ENCODE results near the gene SPATA1.
A peak's percentile ranks its signal among the peaks of the same experiment; 100 is the strongest.

Gene SPATA1

DNA sequence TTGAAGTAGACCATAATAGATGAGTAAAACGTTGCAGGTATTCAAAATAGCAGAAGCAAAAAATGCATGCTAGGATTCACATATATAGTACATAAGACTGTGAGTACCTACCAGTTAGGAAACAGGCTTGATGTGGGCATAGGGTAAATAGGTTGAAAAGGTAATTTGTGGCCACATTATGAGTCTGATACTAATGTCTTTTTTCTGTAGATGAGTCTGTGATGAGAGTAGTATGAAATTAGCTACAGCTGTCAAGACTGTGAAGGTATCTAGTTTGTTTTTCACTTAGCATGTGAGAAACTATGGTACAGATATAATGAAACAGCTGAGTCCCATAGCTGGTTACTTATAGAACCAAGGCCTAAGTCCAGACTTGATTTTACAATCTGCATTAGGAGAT is 12.4 kb upstream of the SPATA1 start:
- TF ChIP-seq MYC (IDR thresholded peaks at IDR 0.05; ENCODE audit: low read depth, low read length) (no peak), POLR2A (IDR thresholded peaks at IDR 0.05; ENCODE audit: extremely low read depth, insufficient read length) (no peak)
- TF ChIP-seq, protein P1, sequence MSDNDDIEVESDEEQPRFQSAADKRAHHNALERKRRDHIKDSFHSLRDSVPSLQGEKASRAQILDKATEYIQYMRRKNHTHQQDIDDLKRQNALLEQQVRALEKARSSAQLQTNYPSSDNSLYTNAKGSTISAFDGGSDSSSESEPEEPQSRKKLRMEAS (IDR thresholded peaks at IDR 0.05; ENCODE audit: low read depth, low read length), result no peak
- TF ChIP-seq, protein P2, sequence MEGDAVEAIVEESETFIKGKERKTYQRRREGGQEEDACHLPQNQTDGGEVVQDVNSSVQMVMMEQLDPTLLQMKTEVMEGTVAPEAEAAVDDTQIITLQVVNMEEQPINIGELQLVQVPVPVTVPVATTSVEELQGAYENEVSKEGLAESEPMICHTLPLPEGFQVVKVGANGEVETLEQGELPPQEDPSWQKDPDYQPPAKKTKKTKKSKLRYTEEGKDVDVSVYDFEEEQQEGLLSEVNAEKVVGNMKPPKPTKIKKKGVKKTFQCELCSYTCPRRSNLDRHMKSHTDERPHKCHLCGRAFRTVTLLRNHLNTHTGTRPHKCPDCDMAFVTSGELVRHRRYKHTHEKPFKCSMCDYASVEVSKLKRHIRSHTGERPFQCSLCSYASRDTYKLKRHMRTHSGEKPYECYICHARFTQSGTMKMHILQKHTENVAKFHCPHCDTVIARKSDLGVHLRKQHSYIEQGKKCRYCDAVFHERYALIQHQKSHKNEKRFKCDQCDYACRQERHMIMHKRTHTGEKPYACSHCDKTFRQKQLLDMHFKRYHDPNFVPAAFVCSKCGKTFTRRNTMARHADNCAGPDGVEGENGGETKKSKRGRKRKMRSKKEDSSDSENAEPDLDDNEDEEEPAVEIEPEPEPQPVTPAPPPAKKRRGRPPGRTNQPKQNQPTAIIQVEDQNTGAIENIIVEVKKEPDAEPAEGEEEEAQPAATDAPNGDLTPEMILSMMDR (IDR thresholded peaks at IDR 0.05; ENCODE audit: low read depth, low read length), result no peak
- no peak for DNase-seq (ENCODE audit: low read depth)
- no peak overlapping the region for H3K4me3 ChIP-seq (ENCODE audit: low read depth, low read length)

DNA sequence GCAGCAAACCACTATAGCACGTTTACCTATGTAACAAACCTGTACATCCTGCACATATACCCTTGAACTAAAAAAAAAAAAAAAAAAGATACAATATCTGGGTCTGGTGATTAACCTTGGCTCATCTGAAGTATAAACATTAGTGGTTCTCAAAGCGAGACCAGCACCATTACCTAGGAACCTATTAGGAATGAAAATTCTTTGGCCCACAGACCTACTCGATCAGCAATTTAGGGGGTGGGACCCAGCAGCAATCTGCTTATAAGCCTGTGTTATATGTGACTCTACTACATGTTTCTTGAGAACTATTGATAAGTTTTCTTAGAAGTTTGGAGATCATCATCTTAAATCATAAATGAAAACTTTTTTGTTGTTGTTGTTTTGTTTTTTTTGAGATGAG is 9.7 kb upstream of the SPATA1 start:
- H3K4me3 ChIP-seq (ENCODE audit: low read depth, low read length), result no peak overlapping the region
- DNase-seq (ENCODE audit: low read depth), result no peak
- TF ChIP-seq POLR2A (IDR thresholded peaks at IDR 0.05; ENCODE audit: extremely low read depth, insufficient read length) (no peak), MYC (IDR thresholded peaks at IDR 0.05; ENCODE audit: low read depth, low read length) (no peak)
- TF ChIP-seq, protein P1 (IDR thresholded peaks at IDR 0.05; ENCODE audit: low read depth, low read length), result no peak
- TF ChIP-seq, protein P2 (IDR thresholded peaks at IDR 0.05; ENCODE audit: low read depth, low read length), result no peak

DNA sequence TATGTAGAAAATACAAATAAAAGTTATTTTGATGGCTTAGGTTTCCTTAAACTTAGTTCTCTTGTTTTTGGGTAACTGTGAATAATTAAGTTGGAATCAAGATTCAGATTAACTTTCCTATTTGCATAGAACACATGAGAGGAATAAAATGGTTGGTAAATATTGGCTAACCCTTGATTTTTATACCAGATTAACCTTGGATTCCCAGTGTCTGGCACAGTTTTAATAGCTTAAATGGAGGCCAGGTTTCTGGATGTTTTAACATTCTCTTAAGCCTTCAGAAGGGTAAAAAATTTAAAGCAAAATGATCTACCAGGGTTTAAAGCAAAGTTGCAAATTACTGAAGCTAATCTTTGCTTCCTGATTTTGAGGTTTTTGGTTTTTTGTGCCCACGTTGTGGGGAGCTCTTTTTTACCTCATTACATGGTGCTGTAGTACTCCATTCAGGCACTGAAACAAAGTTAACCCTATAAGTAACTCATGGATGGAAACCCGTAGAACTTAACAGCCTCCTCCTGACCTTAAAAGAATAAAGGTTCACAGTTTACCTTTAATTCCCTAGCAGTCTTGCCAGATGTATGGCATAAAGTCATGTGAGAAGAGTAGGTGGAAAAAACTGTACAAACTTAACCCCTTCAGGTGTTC is 8.4 kb upstream of the SPATA1 start:
- TF ChIP-seq POLR2A (IDR thresholded peaks at IDR 0.05; ENCODE audit: extremely low read depth, insufficient read length), result no peak
- no peak overlapping the region for H3K4me3 ChIP-seq (ENCODE audit: low read depth, low read length)
- DNase-seq (ENCODE audit: low read depth), result no peak

- TF ChIP-seq, protein P2 (IDR thresholded peaks at IDR 0.05; ENCODE audit: low read depth, low read length), result no peak
- TF ChIP-seq POLR2A (IDR thresholded peaks at IDR 0.05; ENCODE audit: extremely low read depth, insufficient read length), result no peak
- TF ChIP-seq MYC (IDR thresholded peaks at IDR 0.05; ENCODE audit: low read depth, low read length), result no peak
- TF ChIP-seq, protein P1 (IDR thresholded peaks at IDR 0.05; ENCODE audit: low read depth, low read length), result no peak
- no peak for DNase-seq (ENCODE audit: low read depth)
- H3K4me3 ChIP-seq (ENCODE audit: low read depth, low read length), result peak overlapping the region; percentile 18
Measured at GRCh38 chr1:84502927-84503326, 3.3 kb upstream of the SPATA1 start.

GRCh38 chr1:84504580-84505492 is 1.4 kb upstream of the SPATA1 start:
- peak; percentile 20; the same call in 1 of the 2 replicates for TF ChIP-seq MYC (IDR thresholded peaks at IDR 0.05; ENCODE audit: low read depth, low read length)
- TF ChIP-seq, protein P1 (IDR thresholded peaks at IDR 0.05; ENCODE audit: low read depth, low read length), result peak; percentile 24; the same call in 1 of the 2 replicates
- TF ChIP-seq, protein P2 (IDR thresholded peaks at IDR 0.05; ENCODE audit: low read depth, low read length), result no peak
- no peak for TF ChIP-seq POLR2A (IDR thresholded peaks at IDR 0.05; ENCODE audit: extremely low read depth, insufficient read length)
- H3K4me3 ChIP-seq (ENCODE audit: low read depth, low read length), result peak overlapping the region; percentile 96
- peak; percentile 48 for DNase-seq (ENCODE audit: low read depth)

GRCh38 chr1:84505493-84506001 is 639 bp upstream of the SPATA1 start:
- peak overlapping the region; percentile 96 for H3K4me3 ChIP-seq (ENCODE audit: low read depth, low read length)
- TF ChIP-seq, protein P1 (IDR thresholded peaks at IDR 0.05; ENCODE audit: low read depth, low read length), result peak; percentile 4; the same call in 1 of the 2 replicates
- TF ChIP-seq MYC (IDR thresholded peaks at IDR 0.05; ENCODE audit: low read depth, low read length), result no peak; the same call in none of the 2 replicates
- peak; percentile 77 for DNase-seq (ENCODE audit: low read depth)

All from NB4 (cell line).